WI38 (cell line): ENCODE data around the gene CTNND2.

Experiments
- H3K4me3 ChIP-seq: 2 replicates; pipeline ENCODE4 v1.5.1; 2011; ENCODE audit warnings: low read depth, mild to moderate bottlenecking, control low read depth, low read length
- TF ChIP-seq, protein P1 (sequence below): IDR thresholded peaks from 2 replicates; pipeline ENCODE4 v1.5.1; 2012; ENCODE audit warnings: low read depth, mild to moderate bottlenecking, control low read depth, low read length

Gene CTNND2

DNA sequence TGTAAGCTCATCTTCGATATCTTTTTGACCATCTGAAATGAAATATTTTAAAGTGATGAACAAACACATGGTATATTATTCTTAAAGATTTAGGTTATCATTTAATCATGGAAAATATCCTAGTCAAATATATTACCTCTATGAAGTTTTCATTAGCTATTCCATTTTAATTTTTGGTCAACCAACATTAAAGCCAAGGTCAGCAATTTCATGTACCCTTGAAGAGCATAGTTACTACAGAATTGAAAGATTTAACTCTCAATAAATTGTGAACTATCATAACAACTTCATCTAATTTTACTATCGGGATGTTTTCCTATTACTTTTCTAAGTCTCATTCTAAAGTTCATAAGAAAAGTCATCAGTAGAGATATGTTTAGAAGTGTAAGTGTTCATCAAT is 492.6 kb downstream of the CTNND2 start:
- no peak overlapping the region for H3K4me3 ChIP-seq
- TF ChIP-seq, protein P1, sequence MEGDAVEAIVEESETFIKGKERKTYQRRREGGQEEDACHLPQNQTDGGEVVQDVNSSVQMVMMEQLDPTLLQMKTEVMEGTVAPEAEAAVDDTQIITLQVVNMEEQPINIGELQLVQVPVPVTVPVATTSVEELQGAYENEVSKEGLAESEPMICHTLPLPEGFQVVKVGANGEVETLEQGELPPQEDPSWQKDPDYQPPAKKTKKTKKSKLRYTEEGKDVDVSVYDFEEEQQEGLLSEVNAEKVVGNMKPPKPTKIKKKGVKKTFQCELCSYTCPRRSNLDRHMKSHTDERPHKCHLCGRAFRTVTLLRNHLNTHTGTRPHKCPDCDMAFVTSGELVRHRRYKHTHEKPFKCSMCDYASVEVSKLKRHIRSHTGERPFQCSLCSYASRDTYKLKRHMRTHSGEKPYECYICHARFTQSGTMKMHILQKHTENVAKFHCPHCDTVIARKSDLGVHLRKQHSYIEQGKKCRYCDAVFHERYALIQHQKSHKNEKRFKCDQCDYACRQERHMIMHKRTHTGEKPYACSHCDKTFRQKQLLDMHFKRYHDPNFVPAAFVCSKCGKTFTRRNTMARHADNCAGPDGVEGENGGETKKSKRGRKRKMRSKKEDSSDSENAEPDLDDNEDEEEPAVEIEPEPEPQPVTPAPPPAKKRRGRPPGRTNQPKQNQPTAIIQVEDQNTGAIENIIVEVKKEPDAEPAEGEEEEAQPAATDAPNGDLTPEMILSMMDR = no peak

DNA sequence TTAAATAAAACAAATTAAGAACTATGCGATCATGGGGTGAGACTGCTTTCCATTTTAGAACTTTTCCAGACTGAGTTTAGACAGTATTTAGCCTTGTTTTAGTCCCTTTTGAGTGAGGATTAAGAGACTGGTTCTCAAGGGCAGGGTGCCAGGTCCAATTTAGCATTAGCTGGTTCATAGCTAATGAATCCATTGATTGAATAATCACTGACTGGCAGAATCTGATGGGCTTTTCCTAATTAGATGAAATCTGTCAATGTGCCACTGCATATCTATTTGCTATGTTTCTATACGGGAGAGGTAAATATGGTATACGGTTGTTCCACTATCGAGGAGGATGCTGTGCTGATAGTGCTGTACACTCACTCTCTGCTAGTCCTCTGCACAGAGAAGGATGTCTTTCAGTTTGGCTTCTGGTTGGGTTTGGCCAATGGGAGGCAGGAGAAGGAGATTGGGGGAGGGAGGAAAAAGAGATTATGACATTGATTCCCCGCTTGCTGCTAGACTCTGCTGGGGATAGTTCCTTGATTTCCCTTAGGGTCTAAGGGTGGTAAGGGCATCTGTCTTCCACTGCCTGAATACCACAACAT is 496.6 kb downstream of the CTNND2 start:
- H3K4me3 ChIP-seq = no peak overlapping the region
- TF ChIP-seq, protein P1 = no peak

DNA sequence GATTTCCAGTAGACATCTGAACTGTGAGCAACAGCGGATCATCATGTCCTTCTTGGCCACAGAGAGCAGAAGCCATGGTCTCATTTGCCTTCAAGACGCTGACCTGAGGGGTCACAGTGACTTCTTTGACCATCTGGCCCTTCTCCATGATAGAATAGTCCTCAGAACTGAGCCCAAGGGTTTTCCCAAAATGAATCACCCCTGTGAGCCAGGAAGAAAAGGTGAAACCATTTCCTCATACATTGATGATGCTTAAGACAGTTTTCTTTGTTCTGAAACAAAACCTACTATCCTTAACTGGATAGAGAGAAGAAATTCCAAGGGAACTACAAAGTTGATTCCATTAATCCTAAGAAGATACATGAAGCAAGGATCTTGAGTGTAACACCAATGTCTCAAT is 503.9 kb downstream of the CTNND2 start:
- TF ChIP-seq, protein P1 = no peak
- no peak overlapping the region for H3K4me3 ChIP-seq

DNA sequence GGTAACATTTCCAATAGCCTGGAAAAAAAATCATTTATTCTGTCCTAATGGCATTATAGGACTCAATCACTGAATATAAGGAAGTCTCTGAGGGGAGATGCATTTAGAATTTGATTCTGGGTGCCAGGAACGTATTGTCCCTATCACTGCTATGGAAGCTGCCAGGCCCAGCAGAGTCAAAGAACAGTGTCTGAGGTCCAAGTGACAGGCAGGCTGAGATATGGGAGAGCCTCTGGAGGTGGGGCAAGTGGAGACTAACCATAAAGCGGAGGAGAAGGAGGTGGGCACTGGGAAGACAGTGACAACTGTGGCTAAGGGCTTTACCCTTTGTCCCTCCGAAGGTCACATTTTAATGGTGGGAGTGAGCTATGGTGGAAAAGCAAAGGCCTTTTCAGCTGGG is 505.5 kb downstream of the CTNND2 start:
- TF ChIP-seq, protein P1 = no peak
- no peak overlapping the region for H3K4me3 ChIP-seq

DNA sequence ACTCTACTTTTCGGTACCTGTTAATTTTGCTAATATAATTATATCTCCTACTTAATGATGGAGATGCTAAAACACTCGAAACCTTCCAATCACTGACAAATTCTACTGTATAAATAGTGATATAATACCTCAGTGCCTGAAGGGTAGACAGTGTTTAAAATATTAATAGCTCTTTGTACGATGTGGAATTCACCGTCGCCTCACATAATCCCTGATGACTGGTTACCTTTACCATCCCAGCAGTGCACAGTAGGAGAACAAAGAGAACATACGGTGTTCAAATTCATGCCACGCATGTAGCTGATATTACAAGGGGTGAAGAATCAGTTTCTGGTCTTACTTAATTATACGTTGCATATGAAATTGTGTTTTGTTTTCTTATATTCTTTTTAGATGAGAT is 506.7 kb downstream of the CTNND2 start:
- TF ChIP-seq, protein P1 = no peak
- no peak overlapping the region for H3K4me3 ChIP-seq

DNA sequence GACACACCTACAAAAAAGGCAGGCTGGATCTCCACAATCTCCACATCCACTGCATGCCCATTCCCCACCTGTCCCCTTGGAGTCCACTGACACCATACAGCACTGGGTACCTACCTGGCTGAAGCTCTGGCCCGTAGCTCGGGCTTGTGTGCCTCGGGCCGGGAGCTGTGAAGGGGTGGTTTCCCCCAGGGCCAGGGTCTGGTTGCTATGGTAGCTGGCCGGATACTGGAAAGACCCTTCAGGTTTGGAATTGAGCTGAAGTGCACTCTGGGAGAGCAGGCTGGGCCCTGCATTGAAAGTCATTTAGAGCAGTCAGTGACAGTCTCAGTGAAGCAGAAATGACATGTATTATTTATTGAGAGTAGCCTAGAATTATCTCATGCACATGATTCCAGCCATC is 507.3 kb downstream of the CTNND2 start:
- H3K4me3 ChIP-seq = no peak overlapping the region
- TF ChIP-seq, protein P1 = no peak

DNA sequence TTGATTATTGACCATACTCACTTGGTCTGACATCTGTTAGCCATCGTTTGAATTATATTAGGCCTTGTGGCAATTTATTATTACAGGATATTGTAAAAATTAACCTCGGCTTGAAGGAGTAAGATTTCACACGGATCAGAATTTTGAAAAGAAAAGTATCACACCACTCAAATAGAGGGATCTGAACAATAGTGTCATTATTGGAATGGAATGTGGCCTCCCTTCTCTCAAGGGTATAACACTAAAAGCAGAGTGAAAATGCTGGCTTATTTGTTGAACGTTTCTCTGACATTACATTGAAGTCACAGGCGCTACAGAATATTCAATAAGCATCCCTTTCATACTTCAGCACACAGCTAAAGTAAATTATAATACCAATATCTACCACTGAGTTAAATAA is 509.3 kb downstream of the CTNND2 start:
- TF ChIP-seq, protein P1 = no peak

More for the DNA sequence above, 509.3 kb downstream of the CTNND2 start:
- no peak overlapping the region for H3K4me3 ChIP-seq
